ENCODE measurements around the gene FGD6. TPM values are rescaled to one million over a fixed set of nuclear protein-coding genes. Genes with fewer than 3 reads are reported as not detected.
"Not testable (repeated sequence)": the region's sequence is repeated elsewhere in the genome, so short reads cannot be mapped to it uniquely, and the experiment has no call there.

FGD6 gene
- total and polyA plus RNA-seq, 2 experiments from 2014 or later: 12.9 to 32.4 TPM

- not testable (repeated sequence) for H4K20me1 ChIP-seq (replicated peaks; ENCODE audit: insufficient read depth); H3K4me3 Mint-ChIP-seq; H3F3A ChIP-seq (replicated peaks; ENCODE audit: low read depth); H3K9me3 Mint-ChIP-seq; ATAC-seq; H3K27me3 Mint-ChIP-seq (ENCODE audit: insufficient read depth, low read depth, poor library complexity); DNase-seq (ENCODE audit: low spot score); H3K4me3 ChIP-seq; H3K27me3 ChIP-seq (ENCODE audit: insufficient read depth); H3K9me2 ChIP-seq (ENCODE audit: insufficient read depth); H3K4me2 ChIP-seq; H3K36me3 ChIP-seq (ENCODE audit: insufficient read depth); H2AFZ ChIP-seq
- H3K36me3 Mint-ChIP-seq (ENCODE audit: low read depth): peaks cover 11% of the 10 kb centered on the region; the same call in 2 of the 3 replicates
- H3K4me1 ChIP-seq (ENCODE audit: insufficient read depth): peaks cover 46% of the 10 kb centered on the region
- H3K79me2 ChIP-seq (replicated peaks; ENCODE audit: insufficient read depth): peaks cover 81% of the 10 kb centered on the region
- H3K27ac ChIP-seq (ENCODE audit: low read depth): 0 out of 2 replicates have a peak overlapping the region, but pooled peaks have one; percentile 33
- peak overlapping the region; percentile 63; the same call in 1 of the 2 replicates for H3K27ac Mint-ChIP-seq
- H3K4me1 Mint-ChIP-seq: peaks cover 51% of the 10 kb centered on the region
Observed at GRCh38 chr12:95196875-95197569, 20.2 kb downstream of the FGD6 start.

- Mint-ChIP-seq H3K27ac (no peak overlapping the region), H3K4me1 (peaks cover 32% of the 10 kb centered on the region)
- DNase-seq (ENCODE audit: low spot score): peak; percentile 60
Observed at GRCh38 chr12:95195122-95195521, 22.1 kb downstream of the FGD6 start.

More at GRCh38 chr12:95195122-95195521, 22.1 kb downstream of the FGD6 start:
- Histone ChIP-seq H3K36me3 (ENCODE audit: insufficient read depth) (no peaks in the 10 kb centered on the region), H3K79me2 (replicated peaks; ENCODE audit: insufficient read depth) (peaks cover 81% of the 10 kb centered on the region), H3F3A (replicated peaks; ENCODE audit: low read depth) (no peaks in the 10 kb centered on the region), H4K20me1 (replicated peaks; ENCODE audit: insufficient read depth) (no peaks in the 10 kb centered on the region), H3K9me2 (ENCODE audit: insufficient read depth) (no peaks in the 10 kb centered on the region), H3K4me2 (0 out of 2 replicates have a peak overlapping the region, but pooled peaks have one; percentile 16), H3K27ac (ENCODE audit: low read depth) (no peak overlapping the region), H3K27me3 (ENCODE audit: insufficient read depth) (no peaks in the 10 kb centered on the region), H2AFZ (no peak overlapping the region), H3K4me1 (ENCODE audit: insufficient read depth) (peaks cover 29% of the 10 kb centered on the region), H3K4me3 (no peak overlapping the region)
- Mint-ChIP-seq H3K36me3 (ENCODE audit: low read depth) (peaks cover 11% of the 10 kb centered on the region; the same call in 2 of the 3 replicates), H3K27me3 (ENCODE audit: insufficient read depth, low read depth, poor library complexity) (no peaks in the 10 kb centered on the region), H3K4me3 (no peak overlapping the region), H3K9me3 (no peaks in the 10 kb centered on the region; the same call in 2 of the 3 replicates)
- TF ChIP-seq ETS1 (IDR thresholded peaks at IDR 0.05) (no peak), JUNB (IDR thresholded peaks at IDR 0.05; ENCODE audit: unreplicated experiment) (no peak), REST (IDR thresholded peaks at IDR 0.05; ENCODE audit: unreplicated experiment) (no peak), POLR2AphosphoS5 (IDR thresholded peaks at IDR 0.05; ENCODE audit: low read depth) (no peak), NANOG (IDR thresholded peaks at IDR 0.05; ENCODE audit: borderline replicate concordance) (no peak), ZNF114 (CRISPR knock-in tag; IDR thresholded peaks at IDR 0.05) (no peak)
- peak; percentile 44 for ATAC-seq
